Loucy (cell line): Measurements from ENCODE around the gene METRNL.

Source experiments
- CTCF ChIP-seq: fragments of 200-600 bp; sonication (generic); conservative IDR thresholded peaks from 2 replicates; pipeline ENCODE4 v1.5.1; 2014; ENCODE audit warnings: mild to moderate bottlenecking, antibody characterized with exemption, low read length
- EZH2phosphoT487 ChIP-seq: fragments of 200-600 bp; IDR thresholded peaks from 2 replicates; pipeline ENCODE4 v1.6.1; 2018; ENCODE audit warnings: antibody characterized with exemption, mild to moderate bottlenecking, moderate library complexity, borderline replicate concordance

- TF ChIP-seq CTCF (no peak), EZH2phosphoT487 (no peak)
Observed at GRCh38 chr17:83088451-83088850, 9.0 kb downstream of the METRNL start.
